ENCODE results near the gene CEP128.

The CEP128 gene

DNA sequence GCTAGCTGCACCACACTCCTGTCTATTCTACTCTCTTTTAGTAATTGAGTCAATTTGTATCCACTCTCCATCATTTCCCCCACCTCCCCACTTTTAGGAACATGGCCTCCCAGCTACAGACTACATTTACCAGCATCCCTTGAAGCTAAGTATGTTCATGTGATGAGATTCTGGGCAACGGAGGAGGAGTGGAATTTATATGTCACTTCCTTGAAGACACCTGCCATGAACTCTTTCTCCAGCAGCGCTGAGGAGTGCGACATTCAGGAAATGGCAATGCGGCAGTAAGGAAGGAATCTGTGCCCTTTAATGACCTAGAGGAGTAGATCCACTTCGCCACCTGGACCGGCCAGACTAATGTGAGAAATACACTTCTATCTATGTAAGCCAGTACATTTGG lies 486.5 kb downstream of the CEP128 start:
- no peak overlapping the region for H3K4me3 ChIP-seq (ENCODE audit: low read length)
- TF ChIP-seq, protein P1, sequence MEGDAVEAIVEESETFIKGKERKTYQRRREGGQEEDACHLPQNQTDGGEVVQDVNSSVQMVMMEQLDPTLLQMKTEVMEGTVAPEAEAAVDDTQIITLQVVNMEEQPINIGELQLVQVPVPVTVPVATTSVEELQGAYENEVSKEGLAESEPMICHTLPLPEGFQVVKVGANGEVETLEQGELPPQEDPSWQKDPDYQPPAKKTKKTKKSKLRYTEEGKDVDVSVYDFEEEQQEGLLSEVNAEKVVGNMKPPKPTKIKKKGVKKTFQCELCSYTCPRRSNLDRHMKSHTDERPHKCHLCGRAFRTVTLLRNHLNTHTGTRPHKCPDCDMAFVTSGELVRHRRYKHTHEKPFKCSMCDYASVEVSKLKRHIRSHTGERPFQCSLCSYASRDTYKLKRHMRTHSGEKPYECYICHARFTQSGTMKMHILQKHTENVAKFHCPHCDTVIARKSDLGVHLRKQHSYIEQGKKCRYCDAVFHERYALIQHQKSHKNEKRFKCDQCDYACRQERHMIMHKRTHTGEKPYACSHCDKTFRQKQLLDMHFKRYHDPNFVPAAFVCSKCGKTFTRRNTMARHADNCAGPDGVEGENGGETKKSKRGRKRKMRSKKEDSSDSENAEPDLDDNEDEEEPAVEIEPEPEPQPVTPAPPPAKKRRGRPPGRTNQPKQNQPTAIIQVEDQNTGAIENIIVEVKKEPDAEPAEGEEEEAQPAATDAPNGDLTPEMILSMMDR (conservative IDR thresholded peaks at IDR 0.05; ENCODE audit: low read depth, low read length) = no peak
- no peak for DNase-seq (ENCODE audit: low read depth)

DNA sequence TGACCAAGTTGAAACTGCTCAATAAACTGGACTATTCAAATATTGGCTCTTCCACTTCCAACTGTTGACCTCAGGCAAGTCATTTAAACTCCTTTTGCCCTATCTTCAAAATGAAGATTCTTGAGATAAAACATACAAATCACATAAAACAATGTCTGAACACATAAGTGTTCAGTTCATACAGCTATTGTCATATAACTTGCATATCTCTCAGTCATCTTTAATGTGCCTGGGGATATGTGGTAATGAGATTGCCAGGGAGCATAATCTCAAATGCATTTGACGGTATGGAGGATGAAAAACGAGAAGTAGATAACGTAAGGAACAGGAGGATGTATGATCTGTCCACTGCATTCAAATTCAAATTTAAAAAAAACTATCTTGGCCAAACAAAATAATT lies 493.3 kb downstream of the CEP128 start:
- DNase-seq (ENCODE audit: low read depth) = no peak
- TF ChIP-seq, protein P1 (conservative IDR thresholded peaks at IDR 0.05; ENCODE audit: low read depth, low read length) = no peak
- H3K4me3 ChIP-seq (ENCODE audit: low read length) = no peak overlapping the region

DNA sequence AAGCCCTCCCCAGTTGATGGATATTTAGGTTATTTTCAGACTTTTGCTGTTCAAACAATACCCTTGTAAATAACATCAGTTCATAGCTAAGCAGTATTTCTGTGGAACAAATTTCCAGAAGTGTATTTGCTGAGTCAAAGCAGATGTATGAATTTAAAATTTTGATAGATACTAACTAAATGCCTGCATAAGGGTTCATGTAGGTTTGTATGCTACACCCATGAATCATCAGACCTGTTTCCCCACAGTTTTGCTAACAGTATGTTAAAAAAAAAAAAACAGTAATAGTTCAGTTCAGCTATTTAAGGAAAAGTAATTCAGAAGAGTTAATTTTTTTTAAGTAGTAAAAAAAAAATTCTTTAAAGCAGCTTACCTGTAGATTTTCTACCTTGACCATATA lies 494.1 kb downstream of the CEP128 start:
- no peak overlapping the region for H3K4me3 ChIP-seq (ENCODE audit: low read length)
- TF ChIP-seq, protein P1 (conservative IDR thresholded peaks at IDR 0.05; ENCODE audit: low read depth, low read length) = no peak
- DNase-seq (ENCODE audit: low read depth) = no peak

Measured in retinal pigment epithelial cell (primary cell).